ENCODE data around the gene SRGAP1.
"Not testable (repeated sequence)": the region's sequence is repeated elsewhere in the genome, so short reads cannot be mapped to it uniquely, and the experiment has no call there.

SRGAP1 gene

DNA sequence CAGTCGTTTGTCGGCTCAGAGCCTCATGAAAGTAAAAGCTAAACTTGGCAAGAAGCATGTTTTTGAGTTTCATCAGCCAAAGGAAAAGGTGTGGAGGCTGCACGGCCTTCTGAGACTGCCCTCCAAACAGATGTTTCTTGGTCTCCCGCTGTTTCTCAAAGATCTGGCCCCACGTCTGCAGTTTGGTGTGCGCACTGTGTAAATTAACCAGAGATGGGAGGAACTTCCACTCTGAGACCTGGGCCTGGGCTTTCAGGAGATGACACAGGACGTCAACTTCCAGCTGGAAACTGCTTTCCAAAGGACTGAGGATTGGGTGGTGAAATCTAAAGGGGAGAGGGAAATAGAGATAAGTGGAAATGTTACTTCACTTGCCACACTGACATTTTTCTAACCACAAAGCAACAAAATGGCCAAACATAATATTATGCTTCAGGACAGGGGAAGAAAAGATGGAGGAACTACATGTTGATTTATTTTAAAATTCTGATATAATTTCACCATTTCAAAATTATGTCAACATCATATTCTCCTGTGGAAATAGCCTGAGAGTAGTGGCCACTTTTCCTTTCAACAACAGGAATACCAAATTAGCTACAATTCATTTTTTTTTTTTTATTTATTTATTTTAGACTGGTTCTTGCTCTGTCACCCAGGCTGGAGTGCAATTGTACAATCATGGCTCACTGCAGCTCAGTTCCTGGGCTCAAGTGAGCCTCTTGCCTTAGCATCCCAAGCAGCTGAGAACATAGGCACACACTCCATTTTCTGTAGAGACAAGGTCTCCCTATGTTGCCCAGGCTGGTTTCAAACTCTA, 350.0 kb downstream of the SRGAP1 start:
- H3K9me3 ChIP-seq (ENCODE audit: control insufficient read depth in 1 of 2, low read length in 2 of 2), result no peaks in the 10 kb centered on the region
- no peak overlapping the region for H3K4me3 ChIP-seq (ENCODE audit: low read depth in 1 of 2, low read length in 2 of 2)
- H3K4me1 ChIP-seq (ENCODE audit: control insufficient read depth in 1 of 2, insufficient read depth in 2 of 2, low read length in 2 of 2), result no peaks in the 10 kb centered on the region
- no peaks in the 10 kb centered on the region for H3K27me3 ChIP-seq (ENCODE audit: low read depth, low read length)
- peaks cover 0 to 5% of the 10 kb centered on the region in 2 donors for H3K36me3 ChIP-seq (ENCODE audit: control insufficient read depth in 1 of 2, insufficient read depth in 2 of 2, low read length in 2 of 2)
- no peak overlapping the region for H3K27ac ChIP-seq (ENCODE audit: low read length)

DNA sequence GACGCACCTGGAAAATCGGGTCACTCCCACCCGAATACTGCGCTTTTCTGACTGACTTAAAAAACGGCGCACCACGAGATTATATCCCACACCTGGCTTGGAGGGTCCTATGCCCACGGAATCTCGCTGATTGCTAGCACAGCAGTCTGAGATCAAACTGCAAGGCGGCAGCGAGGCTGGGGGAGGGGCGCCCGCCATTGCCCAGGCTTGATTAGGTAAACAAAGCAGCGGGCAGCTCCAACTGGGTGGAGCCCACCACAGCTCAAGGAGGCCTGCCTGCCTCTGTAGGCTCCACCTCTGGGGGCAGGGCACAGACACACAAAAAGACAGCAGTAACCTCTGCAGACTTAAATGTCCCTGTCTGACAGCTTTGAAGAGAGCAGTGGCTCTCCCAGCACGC, 351.3 kb downstream of the SRGAP1 start:
- not testable (repeated sequence) for H3K27ac ChIP-seq (ENCODE audit: low read length); H3K4me3 ChIP-seq (ENCODE audit: low read depth in 1 of 2, low read length in 2 of 2); H3K9me3 ChIP-seq (ENCODE audit: control insufficient read depth in 1 of 2, low read length in 2 of 2); H3K4me1 ChIP-seq (ENCODE audit: control insufficient read depth in 1 of 2, insufficient read depth in 2 of 2, low read length in 2 of 2); H3K27me3 ChIP-seq (ENCODE audit: low read depth, low read length); H3K36me3 ChIP-seq (ENCODE audit: control insufficient read depth in 1 of 2, insufficient read depth in 2 of 2, low read length in 2 of 2)

DNA sequence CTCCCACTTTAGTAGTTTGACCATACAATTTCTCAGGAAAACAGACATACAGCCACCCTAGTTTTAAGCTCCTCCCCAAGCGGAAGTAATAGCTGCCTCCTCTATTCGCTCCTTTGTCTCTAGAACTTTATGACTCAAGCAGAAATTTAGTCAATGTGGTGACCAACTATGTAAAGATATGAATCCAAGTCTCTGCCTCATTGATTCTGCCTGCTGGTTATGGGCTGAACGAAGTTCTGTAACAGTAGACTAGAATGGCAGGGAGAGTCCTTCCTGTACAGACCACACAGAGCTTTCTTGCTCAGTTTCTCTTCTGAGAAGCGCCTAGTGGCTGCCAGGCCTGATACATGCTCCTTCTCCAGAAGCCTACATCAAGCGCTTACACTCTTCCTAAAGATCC, 358.5 kb downstream of the SRGAP1 start:
- H3K4me3 ChIP-seq (ENCODE audit: low read depth in 1 of 2, low read length in 2 of 2), result no peak overlapping the region
- no peak overlapping the region for H3K27ac ChIP-seq (ENCODE audit: low read length)
- H3K4me1 ChIP-seq (ENCODE audit: control insufficient read depth in 1 of 2, insufficient read depth in 2 of 2, low read length in 2 of 2), result no peaks in the 10 kb centered on the region
- H3K36me3 ChIP-seq (ENCODE audit: control insufficient read depth in 1 of 2, insufficient read depth in 2 of 2, low read length in 2 of 2), result no peaks in the 10 kb centered on the region
- H3K27me3 ChIP-seq (ENCODE audit: low read depth, low read length), result no peaks in the 10 kb centered on the region
- no peaks in the 10 kb centered on the region for H3K9me3 ChIP-seq (ENCODE audit: control insufficient read depth in 1 of 2, low read length in 2 of 2)

DNA sequence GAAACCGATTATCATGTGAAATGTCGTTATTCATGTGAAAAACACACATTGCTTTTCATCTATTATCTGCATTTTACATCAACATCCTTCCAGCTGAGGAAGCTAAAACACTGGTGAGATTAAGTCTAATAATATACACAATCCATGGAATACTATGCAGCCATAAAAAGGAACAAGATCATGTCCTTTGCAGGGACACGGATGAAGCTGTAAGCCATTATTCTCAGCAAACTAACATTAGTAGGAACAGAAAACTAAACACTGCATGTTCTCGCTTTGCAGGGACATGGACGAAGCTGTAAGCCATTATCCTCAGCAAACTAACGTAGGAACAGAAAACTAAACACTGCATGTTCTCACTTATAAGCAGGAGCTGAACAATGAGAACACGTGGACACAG, 359.3 kb downstream of the SRGAP1 start:
- H3K4me1 ChIP-seq (ENCODE audit: control insufficient read depth in 1 of 2, insufficient read depth in 2 of 2, low read length in 2 of 2), result no peaks in the 10 kb centered on the region
- H3K9me3 ChIP-seq (ENCODE audit: control insufficient read depth in 1 of 2, low read length in 2 of 2), result no peaks in the 10 kb centered on the region
- H3K4me3 ChIP-seq (ENCODE audit: low read depth in 1 of 2, low read length in 2 of 2), result no peak overlapping the region
- no peaks in the 10 kb centered on the region for H3K27me3 ChIP-seq (ENCODE audit: low read depth, low read length)
- no peak overlapping the region for H3K27ac ChIP-seq (ENCODE audit: low read length)
- H3K36me3 ChIP-seq (ENCODE audit: control insufficient read depth in 1 of 2, insufficient read depth in 2 of 2, low read length in 2 of 2), result no peaks in the 10 kb centered on the region

DNA sequence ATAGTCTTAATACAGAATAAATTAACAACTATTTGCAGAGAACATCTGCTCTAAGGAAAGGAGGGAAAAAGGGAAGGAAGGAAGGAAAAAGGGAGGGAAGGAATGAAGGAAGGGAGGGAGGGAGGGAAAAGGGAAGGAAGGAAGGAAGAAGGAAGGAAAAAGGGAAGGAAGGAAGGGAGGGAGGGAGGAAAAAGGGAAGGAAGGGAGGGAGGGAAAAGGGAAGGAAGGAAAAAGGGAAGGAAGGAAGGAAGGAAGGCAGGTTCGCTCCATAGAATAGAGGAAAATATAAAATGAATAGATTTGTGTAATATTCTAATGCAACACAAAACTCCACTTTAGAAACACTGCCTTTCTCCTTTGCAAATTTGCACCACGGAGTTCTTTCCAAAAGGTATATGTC, 361.0 kb downstream of the SRGAP1 start:
- Histone ChIP-seq H3K27ac (ENCODE audit: low read length) (no peak overlapping the region), H3K9me3 (ENCODE audit: control insufficient read depth in 1 of 2, low read length in 2 of 2) (no peaks in the 10 kb centered on the region), H3K27me3 (ENCODE audit: low read depth, low read length) (no peaks in the 10 kb centered on the region), H3K4me3 (ENCODE audit: low read depth in 1 of 2, low read length in 2 of 2) (no peak overlapping the region), H3K4me1 (ENCODE audit: control insufficient read depth in 1 of 2, insufficient read depth in 2 of 2, low read length in 2 of 2) (no peaks in the 10 kb centered on the region), H3K36me3 (ENCODE audit: control insufficient read depth in 1 of 2, insufficient read depth in 2 of 2, low read length in 2 of 2) (no peaks in the 10 kb centered on the region)

DNA sequence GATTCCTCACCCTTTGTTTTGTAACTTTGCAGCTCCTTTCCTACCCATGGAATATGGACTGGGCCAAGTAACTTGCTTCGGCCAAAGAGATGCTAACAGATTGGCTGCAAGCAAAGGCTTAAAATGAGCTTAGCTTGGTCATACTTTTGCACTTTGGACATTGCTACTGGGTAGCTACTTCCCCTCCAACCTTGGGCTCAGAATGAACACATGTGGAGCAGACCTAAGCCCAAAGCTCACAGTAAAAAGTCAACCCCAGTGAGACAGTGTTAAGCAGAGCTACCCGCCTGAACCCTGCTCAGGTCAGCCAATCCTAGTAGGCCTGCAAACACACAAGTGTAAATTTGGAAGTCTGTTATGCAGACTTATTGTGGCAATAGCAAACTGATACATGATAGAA, 363.0 kb downstream of the SRGAP1 start:
- Histone ChIP-seq H3K27me3 (ENCODE audit: low read depth, low read length) (no peaks in the 10 kb centered on the region), H3K4me3 (ENCODE audit: low read depth in 1 of 2, low read length in 2 of 2) (no peak overlapping the region), H3K27ac (ENCODE audit: low read length) (no peak overlapping the region), H3K4me1 (ENCODE audit: control insufficient read depth in 1 of 2, insufficient read depth in 2 of 2, low read length in 2 of 2) (no peaks in the 10 kb centered on the region), H3K9me3 (ENCODE audit: control insufficient read depth in 1 of 2, low read length in 2 of 2) (no peaks in the 10 kb centered on the region), H3K36me3 (ENCODE audit: control insufficient read depth in 1 of 2, insufficient read depth in 2 of 2, low read length in 2 of 2) (peaks cover 3 to 5% of the 10 kb centered on the region in 2 donors)
